ENCODE measurements around the gene TEX13A. TPM values are rescaled to one million over a fixed set of nuclear protein-coding genes. Genes with fewer than 3 reads are reported as not detected.

The TEX13A gene
- total RNA-seq, 6 experiments from 2014 or later: not detected

- intact Hi-C loops (cut with DNase I): no loop called here
- no peaks in the 10 kb centered on the region for H3K4me1 ChIP-seq
- DNase-seq: no peak
These were observed 11.1 kb downstream of the TEX13A start for GRCh38 chrX:105209406-105209805.

DNA sequence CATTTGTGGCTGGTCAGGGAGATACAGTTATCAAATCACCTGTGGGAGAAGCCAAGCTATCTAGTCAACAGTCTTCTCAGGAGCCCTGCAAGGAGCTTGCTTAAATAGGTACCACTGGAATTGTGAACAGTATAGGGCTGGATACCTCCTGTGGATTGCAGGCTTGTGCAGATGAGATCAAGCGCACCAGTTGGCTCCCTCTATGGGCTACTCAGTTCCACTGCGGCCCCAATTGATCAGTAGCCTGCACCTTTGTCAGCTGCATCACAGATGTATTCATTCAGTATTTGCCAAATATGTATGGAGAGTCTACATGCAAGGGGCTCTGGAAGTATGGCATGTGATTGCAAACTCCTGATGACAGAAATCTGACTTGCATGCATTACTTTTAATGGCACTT, 28.6 kb downstream of the TEX13A start:
- no peak overlapping the region for H3K4me3 ChIP-seq
- WGBS (ENCODE audit: insufficient coverage, low coverage, low lambda C conversion rate, missing lambda C conversion rate): no CpG with 5 or more reads among the region's 2 CpGs
- H3K27me3 ChIP-seq: no peaks in the 10 kb centered on the region
- H3K9me3 ChIP-seq: no peaks in the 10 kb centered on the region
- H3K4me1 ChIP-seq: no peaks in the 10 kb centered on the region
- H3K36me3 ChIP-seq: no peaks in the 10 kb centered on the region
- no peak overlapping the region for H3K27ac ChIP-seq
- TF ChIP-seq, protein P1, sequence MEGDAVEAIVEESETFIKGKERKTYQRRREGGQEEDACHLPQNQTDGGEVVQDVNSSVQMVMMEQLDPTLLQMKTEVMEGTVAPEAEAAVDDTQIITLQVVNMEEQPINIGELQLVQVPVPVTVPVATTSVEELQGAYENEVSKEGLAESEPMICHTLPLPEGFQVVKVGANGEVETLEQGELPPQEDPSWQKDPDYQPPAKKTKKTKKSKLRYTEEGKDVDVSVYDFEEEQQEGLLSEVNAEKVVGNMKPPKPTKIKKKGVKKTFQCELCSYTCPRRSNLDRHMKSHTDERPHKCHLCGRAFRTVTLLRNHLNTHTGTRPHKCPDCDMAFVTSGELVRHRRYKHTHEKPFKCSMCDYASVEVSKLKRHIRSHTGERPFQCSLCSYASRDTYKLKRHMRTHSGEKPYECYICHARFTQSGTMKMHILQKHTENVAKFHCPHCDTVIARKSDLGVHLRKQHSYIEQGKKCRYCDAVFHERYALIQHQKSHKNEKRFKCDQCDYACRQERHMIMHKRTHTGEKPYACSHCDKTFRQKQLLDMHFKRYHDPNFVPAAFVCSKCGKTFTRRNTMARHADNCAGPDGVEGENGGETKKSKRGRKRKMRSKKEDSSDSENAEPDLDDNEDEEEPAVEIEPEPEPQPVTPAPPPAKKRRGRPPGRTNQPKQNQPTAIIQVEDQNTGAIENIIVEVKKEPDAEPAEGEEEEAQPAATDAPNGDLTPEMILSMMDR (IDR thresholded peaks at IDR 0.05): peak; percentile 28 to 58 (median 49)
- no peak for TF ChIP-seq POLR2A (IDR thresholded peaks at IDR 0.05)
- intact Hi-C loops (cut with DNase I): no loop called here
- peak; percentile 64 to 88 (median 82) for ATAC-seq
- peak in 1 of 3 donors; percentile 30 for DNase-seq

More at GRCh38 chrX:105209406-105209805, 11.1 kb downstream of the TEX13A start:
- no peaks in the 10 kb centered on the region for H3K27me3 ChIP-seq
- H3K27ac ChIP-seq: no peak overlapping the region
- no peaks in the 10 kb centered on the region for H3K9me3 ChIP-seq
- no peak for TF ChIP-seq POLR2A (IDR thresholded peaks at IDR 0.05)
- TF ChIP-seq, protein P1 (IDR thresholded peaks at IDR 0.05): no peak
- H3K4me3 ChIP-seq: no peak overlapping the region
- no peaks in the 10 kb centered on the region for H3K36me3 ChIP-seq
- peak in 2 of 4 donors; percentile 65 for ATAC-seq

- Histone ChIP-seq H3K36me3 (no peaks in the 10 kb centered on the region), H3K4me3 (no peak overlapping the region), H3K4me1 (no peaks in the 10 kb centered on the region), H3K9me3 (no peaks in the 10 kb centered on the region), H3K27ac (no peak overlapping the region), H3K27me3 (no peaks in the 10 kb centered on the region)
- WGBS (ENCODE audit: insufficient coverage, low coverage, low lambda C conversion rate, missing lambda C conversion rate): 0% methylated on average over 2 of the region's 2 CpGs
- intact Hi-C loops (cut with DNase I): no loop called here
- DNase-seq (no peak), ATAC-seq (peak; percentile 63 to 76 (median 70))
- TF ChIP-seq, protein P1 (IDR thresholded peaks at IDR 0.05): peak; percentile 79 to 88 (median 84)
- TF ChIP-seq POLR2A (IDR thresholded peaks at IDR 0.05): no peak
These were observed 30.1 kb downstream of the TEX13A start for GRCh38 chrX:105190252-105190853.

DNA sequence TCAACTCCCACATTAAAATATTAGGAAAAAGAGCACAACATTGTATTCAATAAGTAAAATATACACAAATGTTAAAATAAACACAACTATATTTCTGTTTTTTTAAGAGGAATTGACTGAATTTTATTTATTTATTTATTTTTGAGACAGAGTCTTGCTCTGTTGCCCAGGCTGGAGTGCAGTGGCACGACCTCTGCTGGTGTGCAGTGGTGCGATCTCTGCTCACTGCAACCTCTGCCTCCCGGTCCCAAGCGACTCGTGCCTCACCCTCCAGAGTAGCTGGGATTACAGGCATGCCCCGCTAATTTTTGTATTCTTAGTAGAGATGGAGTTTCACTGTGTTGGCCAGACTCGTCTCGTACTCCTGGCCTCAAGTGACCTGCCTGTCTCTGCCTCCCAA, 31.4 kb downstream of the TEX13A start:
- Histone ChIP-seq H3K27me3 (no peaks in the 10 kb centered on the region), H3K9me3 (no peaks in the 10 kb centered on the region), H3K36me3 (no peaks in the 10 kb centered on the region), H3K4me1 (no peaks in the 10 kb centered on the region), H3K4me3 (no peak overlapping the region), H3K27ac (no peak overlapping the region)
- no peak for ATAC-seq
- intact Hi-C loops (cut with DNase I): no loop called here
- DNase-seq: no peak
- WGBS (ENCODE audit: insufficient coverage, low coverage, low lambda C conversion rate, missing lambda C conversion rate): 64% methylated on average over 8 of the region's 8 CpGs
- no peak for TF ChIP-seq POLR2A (IDR thresholded peaks at IDR 0.05)
- TF ChIP-seq, protein P1 (IDR thresholded peaks at IDR 0.05): no peak

DNA sequence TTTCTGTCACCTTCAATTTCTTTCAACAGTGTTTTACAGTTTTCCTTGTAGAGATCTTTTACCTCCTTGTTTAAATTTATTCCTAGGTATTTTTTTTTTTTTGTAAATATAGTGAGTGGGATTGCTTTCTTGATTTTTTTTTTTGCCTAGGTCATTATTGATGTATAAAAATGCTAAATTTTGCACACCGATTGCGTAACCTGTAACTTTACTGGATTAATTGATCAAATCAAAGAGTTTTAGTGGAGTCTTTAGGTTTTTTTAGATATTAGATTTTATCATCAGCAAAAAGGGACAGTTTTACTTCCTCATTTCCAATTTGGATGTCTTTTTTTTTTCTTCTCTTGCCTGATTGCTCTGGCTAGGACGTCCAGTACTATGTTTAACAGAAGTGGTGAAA, 40.9 kb downstream of the TEX13A start:
- Histone ChIP-seq H3K27me3 (no peaks in the 10 kb centered on the region), H3K27ac (no peak overlapping the region), H3K4me3 (no peak overlapping the region), H3K36me3 (no peaks in the 10 kb centered on the region), H3K9me3 (no peaks in the 10 kb centered on the region), H3K4me1 (no peaks in the 10 kb centered on the region)
- intact Hi-C loops (cut with DNase I): no loop called here
- no peak for DNase-seq
- no peak for ATAC-seq
- 55% methylated on average over 3 of the region's 3 CpGs for WGBS (ENCODE audit: insufficient coverage, low coverage, low lambda C conversion rate, missing lambda C conversion rate)
- no peak for TF ChIP-seq POLR2A (IDR thresholded peaks at IDR 0.05)
- TF ChIP-seq, protein P1 (IDR thresholded peaks at IDR 0.05): no peak

Data from right lobe of liver (tissue), 6 donors.